HepG2 (cell line): ENCODE data around the gene NECTIN2. TPM values are rescaled to one million over a fixed set of nuclear protein-coding genes. Genes with fewer than 3 reads are reported as not detected.

ENCODE experiments used
- ARID4A ChIP-seq: sonication (generic); formaldehyde crosslinking; IDR thresholded peaks from 2 replicates; pipeline ENCODE4 v1.5.0; 2020; ENCODE audit warnings: mild to moderate bottlenecking, missing genetic modification reagents, borderline replicate concordance
- CENPX ChIP-seq: sonication (generic); formaldehyde crosslinking; IDR thresholded peaks from 2 replicates; pipeline ENCODE4 v1.9.0; 2021; ENCODE audit warnings: mild to moderate bottlenecking, missing genetic modification reagents, moderate library complexity
- HINFP ChIP-seq: sonication (generic); formaldehyde crosslinking; IDR thresholded peaks from 2 replicates; pipeline ENCODE4 v1.4.0; 2020; ENCODE audit warnings: low read depth, mild to moderate bottlenecking, missing genetic modification reagents
- HNF1B ChIP-seq: sonication (generic); formaldehyde crosslinking; IDR thresholded peaks from 2 replicates; pipeline ENCODE4 v1.5.1; 2020; ENCODE audit warnings: mild to moderate bottlenecking, moderate library complexity, missing genetic modification reagents
- IKZF4 ChIP-seq: sonication (generic); formaldehyde crosslinking; IDR thresholded peaks from 2 replicates; pipeline ENCODE4 v1.5.1; 2020; ENCODE audit warnings: borderline replicate concordance, mild to moderate bottlenecking, low read depth, missing genetic modification reagents; ENCODE audit errors: not compliant biosample characterization
- MNT ChIP-seq: fragments of 450-650 bp; IDR thresholded peaks from 2 replicates; pipeline ENCODE4 v1.6.1; 2016
- MXD3 ChIP-seq: IDR thresholded peaks from 2 replicates; pipeline ENCODE4 v1.6.1; 2016; ENCODE audit warnings: mild to moderate bottlenecking, missing biosample characterization, missing genetic modification reagents
- MXI1 ChIP-seq: IDR thresholded peaks from 3 replicates; pipeline ENCODE4 v1.6.1; 2012; ENCODE audit warnings: low read depth, low read length, inconsistent platforms, borderline replicate concordance
- SATB2 ChIP-seq: sonication (generic); formaldehyde crosslinking; IDR thresholded peaks from 2 replicates; pipeline ENCODE4 v1.5.0; 2020; ENCODE audit warnings: missing genetic modification reagents
- TBL1XR1 ChIP-seq: fragments of 150-350 bp; IDR thresholded peaks from 2 replicates; pipeline ENCODE4 v1.6.1; 2014; ENCODE audit warnings: borderline replicate concordance, low read length; ENCODE audit not compliant: partially characterized antibody
- YEATS4 ChIP-seq: sonication (generic); formaldehyde crosslinking; IDR thresholded peaks from 2 replicates; pipeline ENCODE4 v1.4.0; 2020; ENCODE audit warnings: missing genetic modification reagents, borderline replicate concordance
- ZBTB8A ChIP-seq: sonication (generic); formaldehyde crosslinking; IDR thresholded peaks from 2 replicates; pipeline ENCODE4 v1.4.0; 2020; ENCODE audit warnings: mild to moderate bottlenecking, low read depth, missing genetic modification reagents, borderline replicate concordance
- ZFAT ChIP-seq: sonication (generic); formaldehyde crosslinking; conservative IDR thresholded peaks from 2 replicates; pipeline ENCODE4 v1.8.1; 2023; ENCODE audit warnings: missing genetic modification reagents, inconsistent platforms
- ZNF234 ChIP-seq: sonication (generic); formaldehyde crosslinking; conservative IDR thresholded peaks from 2 replicates; pipeline ENCODE4 v1.5.1; 2020; ENCODE audit warnings: mild to moderate bottlenecking, missing genetic modification reagents
- ZNF839 ChIP-seq: sonication (generic); formaldehyde crosslinking; IDR thresholded peaks from 2 replicates; pipeline ENCODE4 v1.4.0; 2020; ENCODE audit warnings: missing genetic modification reagents, mild to moderate bottlenecking, borderline replicate concordance
- polyA plus RNA-seq, 8 experiments: library from polyadenylated mRNA; depleted of rRNA in 3 of 8; stranded (reverse) in 7 of 8; unstranded in 1 of 8; fragments of >200 nt; fragmentation: Illumina TruSeq in 4 of 8; extraction: Trizol in 4 of 8; gene quantifications; 2 replicates each; pipeline versions ENCODE4 v1.2.1 to v1.2.3, GENCODE V29; 2011 to 2016; ENCODE audit warnings: low read depth in 4 of 8, missing spikeins in 1 of 8, mixed read lengths in 1 of 8; ENCODE audit not compliant: insufficient read depth in 1 of 8
- total RNA-seq, 5 experiments: library from RNA; depleted of rRNA; stranded (reverse); fragments of >200 nt; fragmentation: Illumina TruSeq; extraction: Trizol; gene quantifications; 2 replicates each; pipeline ENCODE4 v1.2.3, GENCODE V29; 2016; ENCODE audit warnings: low read depth in 1 of 5
- TF ChIP-seq, protein P1 (sequence below): sonication (generic); formaldehyde crosslinking; IDR thresholded peaks from 2 replicates; pipeline ENCODE4 v1.4.0; 2020; ENCODE audit warnings: mild to moderate bottlenecking, missing genetic modification reagents

NECTIN2 gene
- total and polyA plus RNA-seq, 2 of the 13 experiments (the other 11 are each of a cell fraction or from before 2014, with no cell fraction given): 75.4 to 114 TPM

- TF ChIP-seq HNF1B (CRISPR knock-in tag): no peak
- TF ChIP-seq, protein P1, sequence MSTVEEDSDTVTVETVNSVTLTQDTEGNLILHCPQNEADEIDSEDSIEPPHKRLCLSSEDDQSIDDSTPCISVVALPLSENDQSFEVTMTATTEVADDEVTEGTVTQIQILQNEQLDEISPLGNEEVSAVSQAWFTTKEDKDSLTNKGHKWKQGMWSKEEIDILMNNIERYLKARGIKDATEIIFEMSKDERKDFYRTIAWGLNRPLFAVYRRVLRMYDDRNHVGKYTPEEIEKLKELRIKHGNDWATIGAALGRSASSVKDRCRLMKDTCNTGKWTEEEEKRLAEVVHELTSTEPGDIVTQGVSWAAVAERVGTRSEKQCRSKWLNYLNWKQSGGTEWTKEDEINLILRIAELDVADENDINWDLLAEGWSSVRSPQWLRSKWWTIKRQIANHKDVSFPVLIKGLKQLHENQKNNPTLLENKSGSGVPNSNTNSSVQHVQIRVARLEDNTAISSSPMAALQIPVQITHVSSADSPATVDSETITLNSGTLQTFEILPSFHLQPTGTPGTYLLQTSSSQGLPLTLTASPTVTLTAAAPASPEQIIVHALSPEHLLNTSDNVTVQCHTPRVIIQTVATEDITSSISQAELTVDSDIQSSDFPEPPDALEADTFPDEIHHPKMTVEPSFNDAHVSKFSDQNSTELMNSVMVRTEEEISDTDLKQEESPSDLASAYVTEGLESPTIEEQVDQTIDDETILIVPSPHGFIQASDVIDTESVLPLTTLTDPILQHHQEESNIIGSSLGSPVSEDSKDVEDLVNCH: no peak
- no peak for TF ChIP-seq YEATS4 (CRISPR knock-in tag)
- TF ChIP-seq ZFAT (CRISPR knock-in tag): no peak
- TF ChIP-seq MXI1: no peak
- TF ChIP-seq MXD3 (CRISPR knock-in tag): no peak
- 0 out of 2 replicates have a peak, but pooled peaks have one; percentile 7 for TF ChIP-seq ARID4A
- TF ChIP-seq SATB2: no peak
- no peak for TF ChIP-seq ZNF839
- no peak for TF ChIP-seq ZNF234 (CRISPR knock-in tag)
- no peak for TF ChIP-seq CENPX (CRISPR knock-in tag)
- TF ChIP-seq MNT: no peak
- no peak for TF ChIP-seq TBL1XR1
- TF ChIP-seq ZBTB8A: no peak
- TF ChIP-seq IKZF4 (CRISPR knock-in tag): no peak
- no peak for TF ChIP-seq HINFP
These were observed 32.1 kb upstream of the NECTIN2 start (continued) for GRCh38 chr19:44813841-44814470.
